Measurements from ENCODE around the gene LRRC28.

LRRC28 gene

GRCh38 chr15:99343208-99343607, 91.9 kb downstream of the LRRC28 start:
- no peak for DNase-seq (ENCODE audit: low read depth, low spot score)

GRCh38 chr15:99343881-99344551, 92.7 kb downstream of the LRRC28 start:
- DNase-seq (ENCODE audit: low read depth, low spot score), result no peak

GRCh38 chr15:99344639-99345038, 93.4 kb downstream of the LRRC28 start:
- DNase-seq (ENCODE audit: low read depth, low spot score), result no peak

GRCh38 chr15:99345242-99345641, 94.0 kb downstream of the LRRC28 start:
- DNase-seq (ENCODE audit: low read depth, low spot score), result no peak

- no peak for DNase-seq (ENCODE audit: low read depth, low spot score)
These were observed 94.7 kb downstream of the LRRC28 start for GRCh38 chr15:99345832-99346462.

- DNase-seq (ENCODE audit: low read depth, low spot score), result no peak
These were observed 96.3 kb downstream of the LRRC28 start for GRCh38 chr15:99347574-99347973.

- DNase-seq (ENCODE audit: low read depth, low spot score), result no peak
These were observed 97.1 kb downstream of the LRRC28 start for GRCh38 chr15:99348412-99348811.

GRCh38 chr15:99350408-99350807, 99.1 kb downstream of the LRRC28 start:
- no peak for DNase-seq (ENCODE audit: low read depth, low spot score)

GRCh38 chr15:99359769-99360168, 108.5 kb downstream of the LRRC28 start:
- DNase-seq (ENCODE audit: low read depth, low spot score), result no peak

GRCh38 chr15:99361545-99362185, 110.4 kb downstream of the LRRC28 start:
- DNase-seq (ENCODE audit: low read depth, low spot score), result no peak

- DNase-seq (ENCODE audit: low read depth, low spot score), result no peak
These were observed 114.0 kb downstream of the LRRC28 start for GRCh38 chr15:99365242-99365641.

GRCh38 chr15:99366013-99366412, 114.7 kb downstream of the LRRC28 start:
- no peak for DNase-seq (ENCODE audit: low read depth, low spot score)

GRCh38 chr15:99368743-99369142, 117.5 kb downstream of the LRRC28 start:
- DNase-seq (ENCODE audit: low read depth, low spot score), result no peak

- no peak for DNase-seq (ENCODE audit: low read depth, low spot score)
These were observed 117.9 kb downstream of the LRRC28 start for GRCh38 chr15:99369196-99369595.

GRCh38 chr15:99371180-99372103, 120.2 kb downstream of the LRRC28 start:
- no peak for DNase-seq (ENCODE audit: low read depth, low spot score)

GRCh38 chr15:99385005-99385669, 133.9 kb downstream of the LRRC28 start:
- no peak for DNase-seq (ENCODE audit: low read depth, low spot score)

- no peak for DNase-seq (ENCODE audit: low read depth, low spot score)
These were observed 134.6 kb downstream of the LRRC28 start for GRCh38 chr15:99385865-99386264.

- no peak for DNase-seq (ENCODE audit: low read depth, low spot score)
These were observed 135.1 kb downstream of the LRRC28 start for GRCh38 chr15:99386391-99386790.

GRCh38 chr15:99387421-99388168, 136.3 kb downstream of the LRRC28 start:
- DNase-seq (ENCODE audit: low read depth, low spot score), result no peak

GRCh38 chr15:99390667-99391066, 139.4 kb downstream of the LRRC28 start:
- no peak for DNase-seq (ENCODE audit: low read depth, low spot score)

- no peak for DNase-seq (ENCODE audit: low read depth, low spot score)
These were observed 142.4 kb downstream of the LRRC28 start for GRCh38 chr15:99393641-99394040.

All from smooth muscle cell of the brain vasculature (primary cell).